GM23248 (cell line): Measurements from ENCODE around the gene ST6GAL1. TPM values are rescaled to one million over a fixed set of nuclear protein-coding genes. Genes with fewer than 3 reads are reported as not detected.
A peak's percentile ranks its signal among the peaks of the same experiment; 100 is the strongest.

Experiments
- DNase-seq: peaks from one replicate; pipeline ENCODE4 v3.0.0-alpha.2; 2015
- H2AFZ ChIP-seq: fragments of 200-600 bp; sonication (generic); 2 replicates; pipeline ENCODE4 v1.6.1; 2016; ENCODE audit warnings: antibody characterized with exemption
- H3F3A ChIP-seq: fragments of 200-600 bp; sonication (generic); 2 replicates; pipeline ENCODE4 v1.6.1; 2016; ENCODE audit warnings: mild to moderate bottlenecking, antibody characterized with exemption, mixed run types; ENCODE audit not compliant: insufficient read depth
- H3K27ac ChIP-seq: fragments of 200-600 bp; sonication (generic); 2 replicates; pipeline ENCODE4 v1.5.1; 2016; ENCODE audit warnings: mild to moderate bottlenecking
- H3K27me3 ChIP-seq: fragments of 200-600 bp; sonication (generic); replicated peaks from 2 replicates; pipeline ENCODE4 v1.6.1; 2016; ENCODE audit warnings: mild to moderate bottlenecking; ENCODE audit not compliant: insufficient read depth
- H3K36me3 ChIP-seq: fragments of 200-600 bp; sonication (generic); 2 replicates; pipeline ENCODE4 v1.6.1; 2016; ENCODE audit warnings: low read depth, mild to moderate bottlenecking
- H3K4me1 ChIP-seq: fragments of 200-600 bp; sonication (generic); 2 replicates; pipeline ENCODE4 v1.6.1; 2016; ENCODE audit warnings: mild to moderate bottlenecking; ENCODE audit not compliant: insufficient read depth
- H3K4me2 ChIP-seq: fragments of 200-600 bp; sonication (generic); one replicate; pipeline ENCODE4 v1.6.1; 2016; ENCODE audit warnings: mild to moderate bottlenecking; ENCODE audit not compliant: unreplicated experiment
- H3K4me3 ChIP-seq: fragments of 200-600 bp; sonication (generic); 2 replicates; pipeline ENCODE4 v1.5.1; 2016; ENCODE audit warnings: mild to moderate bottlenecking
- H3K79me2 ChIP-seq: fragments of 200-600 bp; sonication (generic); 2 replicates; pipeline ENCODE4 v1.6.1; 2016; ENCODE audit warnings: mild to moderate bottlenecking; ENCODE audit not compliant: insufficient read depth
- H3K9ac ChIP-seq: fragments of 200-600 bp; sonication (generic); 2 replicates; pipeline ENCODE4 v1.6.1; 2016; ENCODE audit warnings: mild to moderate bottlenecking
- H3K9me2 ChIP-seq: fragments of 200-600 bp; sonication (generic); 2 replicates; pipeline ENCODE4 v1.6.1; 2016; ENCODE audit warnings: mixed run types, mild to moderate bottlenecking, moderate library complexity; ENCODE audit not compliant: insufficient read depth
- H3K9me3 ChIP-seq: fragments of 200-600 bp; sonication (generic); one replicate; pipeline ENCODE4 v1.6.1; 2017; ENCODE audit warnings: low read depth
- H4K20me1 ChIP-seq: fragments of 200-600 bp; sonication (generic); 2 replicates; pipeline ENCODE4 v1.6.0; 2016; ENCODE audit not compliant: insufficient read depth
- EZH2 ChIP-seq: fragments of 200-600 bp; sonication (generic); IDR thresholded peaks from 2 replicates; pipeline ENCODE4 v1.6.1; 2018; ENCODE audit warnings: antibody characterized with exemption, mild to moderate bottlenecking; ENCODE audit not compliant: insufficient read depth, poor library complexity, severe bottlenecking
- EZH2phosphoT487 ChIP-seq: fragments of 200-600 bp; sonication (generic); IDR thresholded peaks from 2 replicates; pipeline ENCODE4 v1.6.1; 2018; ENCODE audit warnings: antibody characterized with exemption, moderate library complexity, mild to moderate bottlenecking, low read depth; ENCODE audit not compliant: insufficient read depth
- WGBS, 2 experiments: methylation state at CpG; one replicate each; pipeline ENCODE4 v1.1.6; 2015 to 2017; ENCODE audit warnings: low lambda C conversion rate in 2 of 2, low coverage in 1 of 2; ENCODE audit errors: missing lambda C conversion rate in 2 of 2; 5-methylcytosine and 5-hydroxymethylcytosine counted together
- in situ Hi-C: fragments of 300-500 bp; cut with MboI; formaldehyde crosslinking; loops from 2 replicates; pipeline ENCODE4 v1.15.0; 2020
- polyA plus RNA-seq: library from polyadenylated mRNA; unstranded; fragments of >200 nt; fragmentation: Nextera tagmentation; extraction: Ambion mirVana; gene quantifications from 2 replicates; pipeline ENCODE4 v1.2.1, GENCODE V29; 2016
- total RNA-seq: library from RNA; depleted of rRNA; stranded (reverse); fragments of >200 nt; shearing (Covaris generic); gene quantifications from 2 replicates; pipeline ENCODE4 v1.2.3, GENCODE V29; 2014

The ST6GAL1 gene
- total and polyA plus RNA-seq, 2 experiments from 2014 or later, result 0.20 TPM; not detected in 1

- no peak overlapping the region for H3K4me3 ChIP-seq
- no peaks in the 10 kb centered on the region for H3K79me2 ChIP-seq
- WGBS, 2 experiments, result 17 to 26% methylated on average over 4 of the region's 4 CpGs
- DNase-seq, result peak; percentile 24
- H2AFZ ChIP-seq, result no peak overlapping the region
- no peak for TF ChIP-seq EZH2
- TF ChIP-seq EZH2phosphoT487, result no peak
- in situ Hi-C loops, result no loop called here
- no peak overlapping the region for H3K27ac ChIP-seq
- H3K36me3 ChIP-seq, result no peaks in the 10 kb centered on the region
- H4K20me1 ChIP-seq, result no peaks in the 10 kb centered on the region
- H3K9me3 ChIP-seq, result no peaks in the 10 kb centered on the region
- H3K4me1 ChIP-seq, result no peaks in the 10 kb centered on the region
- H3K9ac ChIP-seq, result no peak overlapping the region
- H3K4me2 ChIP-seq, result no peak overlapping the region
- no peaks in the 10 kb centered on the region for H3F3A ChIP-seq
- H3K27me3 ChIP-seq, result peaks cover 41% of the 10 kb centered on the region
- H3K9me2 ChIP-seq, result no peaks in the 10 kb centered on the region
These were observed 53.3 kb downstream of the ST6GAL1 start for GRCh38 chr3:186983659-186984058.

GRCh38 chr3:186984064-186984463, 53.7 kb downstream of the ST6GAL1 start:
- Histone ChIP-seq H3K9ac (no peak overlapping the region), H2AFZ (no peak overlapping the region), H4K20me1 (no peaks in the 10 kb centered on the region), H3K36me3 (no peaks in the 10 kb centered on the region), H3K9me2 (no peaks in the 10 kb centered on the region), H3F3A (no peaks in the 10 kb centered on the region), H3K4me3 (no peak overlapping the region), H3K4me1 (no peaks in the 10 kb centered on the region), H3K27ac (no peak overlapping the region), H3K4me2 (no peak overlapping the region), H3K9me3 (no peaks in the 10 kb centered on the region), H3K79me2 (no peaks in the 10 kb centered on the region), H3K27me3 (peaks cover 45% of the 10 kb centered on the region)
- in situ Hi-C loops, result no loop called here
- DNase-seq, result no peak
- TF ChIP-seq EZH2 (no peak), EZH2phosphoT487 (no peak)
- 34 to 39% methylated on average over 6 of the region's 6 CpGs for WGBS, 2 experiments

- Histone ChIP-seq H3K4me1 (no peaks in the 10 kb centered on the region), H3K36me3 (no peaks in the 10 kb centered on the region), H3K9ac (no peak overlapping the region), H4K20me1 (no peaks in the 10 kb centered on the region), H2AFZ (no peak overlapping the region), H3F3A (no peaks in the 10 kb centered on the region), H3K79me2 (no peaks in the 10 kb centered on the region), H3K27me3 (peaks cover 54% of the 10 kb centered on the region), H3K4me3 (no peak overlapping the region), H3K9me3 (no peaks in the 10 kb centered on the region), H3K27ac (no peak overlapping the region), H3K4me2 (no peak overlapping the region), H3K9me2 (no peaks in the 10 kb centered on the region)
- in situ Hi-C loops, result no loop called here
- TF ChIP-seq EZH2 (no peak), EZH2phosphoT487 (no peak)
- WGBS, 2 experiments, result 17 to 18% methylated on average over 14 of the region's 14 CpGs
- no peak for DNase-seq
These were observed 55.5 kb downstream of the ST6GAL1 start for GRCh38 chr3:186985661-186986364.

GRCh38 chr3:186986406-186986805, 56.1 kb downstream of the ST6GAL1 start:
- Histone ChIP-seq H3K4me1 (no peaks in the 10 kb centered on the region), H3K27me3 (peaks cover 52% of the 10 kb centered on the region), H3K9me3 (no peaks in the 10 kb centered on the region), H3K79me2 (no peaks in the 10 kb centered on the region), H4K20me1 (no peaks in the 10 kb centered on the region), H3K9ac (no peak overlapping the region), H3K27ac (no peak overlapping the region), H3K4me2 (no peak overlapping the region), H3K9me2 (no peaks in the 10 kb centered on the region), H3F3A (no peaks in the 10 kb centered on the region), H3K36me3 (no peaks in the 10 kb centered on the region), H3K4me3 (no peak overlapping the region), H2AFZ (no peak overlapping the region)
- no peak for DNase-seq
- WGBS, 2 experiments, result 48 to 49% methylated on average over 8 of the region's 8 CpGs
- in situ Hi-C loops, result no loop called here
- TF ChIP-seq EZH2phosphoT487 (no peak), EZH2 (no peak)

GRCh38 chr3:186986816-186987215, 56.5 kb downstream of the ST6GAL1 start:
- TF ChIP-seq EZH2 (no peak), EZH2phosphoT487 (no peak)
- DNase-seq, result no peak
- Histone ChIP-seq H3K79me2 (no peaks in the 10 kb centered on the region), H3K4me2 (no peak overlapping the region), H3K27ac (no peak overlapping the region), H3K27me3 (peaks cover 50% of the 10 kb centered on the region), H3K9me3 (no peaks in the 10 kb centered on the region), H3K9me2 (no peaks in the 10 kb centered on the region), H4K20me1 (no peaks in the 10 kb centered on the region), H3F3A (no peaks in the 10 kb centered on the region), H2AFZ (no peak overlapping the region), H3K36me3 (no peaks in the 10 kb centered on the region), H3K9ac (no peak overlapping the region), H3K4me3 (no peak overlapping the region), H3K4me1 (no peaks in the 10 kb centered on the region)
- 11 to 38% methylated on average over 1 of the region's 1 CpG for WGBS, 2 experiments
- in situ Hi-C loops, result no loop called here
